Calu3 (cell line): ENCODE measurements around the gene SLC35G3. TPM values are rescaled to one million over a fixed set of nuclear protein-coding genes. Genes with fewer than 3 reads are reported as not detected.

ENCODE experiments used
- BruUV-seq: library from RNA; stranded (reverse); fragments of 400-500 nt; replicated peaks from 2 replicates; lab custom pipeline; 2021; lab: Mats Ljungman, UMichigan
- CTCF ChIA-PET: fragments of 300-600 bp; sonication (Branson Sonifier 250); formaldehyde crosslinking; loops from one replicate; lab custom pipeline; 2022; ENCODE audit warnings: antibody characterized with exemption; lab: Charles Lee
- DNase-seq: peaks from one replicate; pipeline ENCODE4 v3.0.0; 2022
- H3K27ac Mint-ChIP-seq: one replicate; pipeline ENCODE4 v1.8.0; 2022; ENCODE audit warnings: mixed read lengths; ENCODE audit not compliant: unreplicated experiment
- H3K27me3 Mint-ChIP-seq: one replicate; pipeline ENCODE4 v1.8.0; 2022; ENCODE audit warnings: mixed read lengths; ENCODE audit not compliant: unreplicated experiment
- H3K36me3 Mint-ChIP-seq: one replicate; pipeline ENCODE4 v1.8.0; 2022; ENCODE audit warnings: mild to moderate bottlenecking, moderate library complexity, mixed read lengths; ENCODE audit not compliant: insufficient read depth, unreplicated experiment
- H3K4me1 Mint-ChIP-seq: one replicate; pipeline ENCODE4 v1.8.0; 2022; ENCODE audit warnings: mild to moderate bottlenecking, low read depth, mixed read lengths; ENCODE audit not compliant: unreplicated experiment
- H3K4me3 Mint-ChIP-seq: one replicate; pipeline ENCODE4 v1.8.0; 2022; ENCODE audit warnings: mild to moderate bottlenecking, low read depth, moderate library complexity, mixed read lengths; ENCODE audit not compliant: unreplicated experiment
- H3K9me3 Mint-ChIP-seq: one replicate; pipeline ENCODE4 v1.8.0; 2022; ENCODE audit warnings: low read depth, mixed read lengths; ENCODE audit not compliant: unreplicated experiment
- intact Hi-C: fragments of 100-400 bp; cut with micrococcal nuclease; formaldehyde crosslinking; loops from one replicate; pipeline ENCODE4 v1.10.0; 2022; ENCODE audit not compliant: unreplicated experiment
- total RNA-seq: library from RNA; stranded (reverse); gene quantifications from 2 replicates; pipeline ENCODE4 v1.2.3, GENCODE V29; 2022
- TF ChIP-seq, protein P1 (sequence below): fragments of 200-600 bp; IDR thresholded peaks from one replicate; pipeline ENCODE4 v1.8.0; 2022; ENCODE audit warnings: antibody characterized with exemption; ENCODE audit not compliant: unreplicated experiment

Gene SLC35G3
- total RNA-seq, 1 experiment from 2014 or later, result not detected

DNA sequence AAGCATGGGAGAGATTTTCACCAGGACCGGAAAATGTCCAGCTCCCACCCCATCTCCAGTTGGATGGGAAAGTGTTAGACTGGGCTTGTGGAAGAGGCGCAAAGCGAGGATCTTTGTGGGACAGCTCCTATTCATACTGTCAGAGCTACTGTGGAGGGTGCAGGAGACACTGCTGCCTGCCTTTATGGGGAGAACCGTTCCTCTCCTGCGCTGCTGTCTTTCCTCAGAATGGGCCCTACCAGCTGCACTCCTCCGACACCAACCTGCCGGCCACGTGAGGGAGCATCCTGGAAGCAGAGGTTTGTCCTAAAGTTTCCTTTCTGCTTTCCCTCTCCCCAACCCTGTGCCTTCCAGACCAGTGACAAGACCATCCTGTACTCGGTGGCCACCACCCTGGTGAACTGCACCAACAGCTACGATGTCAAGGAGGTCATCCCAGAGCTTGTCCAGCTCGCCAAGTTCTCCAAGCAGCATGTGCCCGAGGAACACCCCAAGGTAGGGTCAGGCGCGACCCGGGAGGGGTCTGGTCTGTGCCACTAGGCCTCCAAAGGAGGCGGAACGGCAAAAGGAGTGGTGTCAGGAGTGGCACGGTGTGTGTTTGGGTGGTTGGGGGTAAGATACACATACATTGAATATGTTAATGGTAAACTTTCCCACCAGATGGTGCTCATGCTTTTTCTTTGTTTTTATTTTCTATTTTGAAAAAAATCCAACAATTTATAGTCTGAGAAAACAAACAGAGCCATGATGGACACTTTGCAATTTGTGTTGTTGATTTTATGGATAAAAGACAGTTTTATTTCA lies 23.0 kb downstream of the SLC35G3 start:
- no peak overlapping the region for H3K4me3 Mint-ChIP-seq
- CTCF ChIA-PET, result interaction anchor here (0.6 to 1.5 kb wide), 5 partner anchors 47 to 578 kb away, joined by 4 to 5 read pairs (median 4); no protein-coding TSS in a partner anchor
- peaks cover 45% of the 10 kb centered on the region for H3K27me3 Mint-ChIP-seq
- H3K9me3 Mint-ChIP-seq, result no peaks in the 10 kb centered on the region
- no peaks in the 10 kb centered on the region for H3K36me3 Mint-ChIP-seq
- no peaks in the 10 kb centered on the region for H3K4me1 Mint-ChIP-seq
- DNase-seq, result no peak
- H3K27ac Mint-ChIP-seq, result no peak overlapping the region
- TF ChIP-seq, protein P1, sequence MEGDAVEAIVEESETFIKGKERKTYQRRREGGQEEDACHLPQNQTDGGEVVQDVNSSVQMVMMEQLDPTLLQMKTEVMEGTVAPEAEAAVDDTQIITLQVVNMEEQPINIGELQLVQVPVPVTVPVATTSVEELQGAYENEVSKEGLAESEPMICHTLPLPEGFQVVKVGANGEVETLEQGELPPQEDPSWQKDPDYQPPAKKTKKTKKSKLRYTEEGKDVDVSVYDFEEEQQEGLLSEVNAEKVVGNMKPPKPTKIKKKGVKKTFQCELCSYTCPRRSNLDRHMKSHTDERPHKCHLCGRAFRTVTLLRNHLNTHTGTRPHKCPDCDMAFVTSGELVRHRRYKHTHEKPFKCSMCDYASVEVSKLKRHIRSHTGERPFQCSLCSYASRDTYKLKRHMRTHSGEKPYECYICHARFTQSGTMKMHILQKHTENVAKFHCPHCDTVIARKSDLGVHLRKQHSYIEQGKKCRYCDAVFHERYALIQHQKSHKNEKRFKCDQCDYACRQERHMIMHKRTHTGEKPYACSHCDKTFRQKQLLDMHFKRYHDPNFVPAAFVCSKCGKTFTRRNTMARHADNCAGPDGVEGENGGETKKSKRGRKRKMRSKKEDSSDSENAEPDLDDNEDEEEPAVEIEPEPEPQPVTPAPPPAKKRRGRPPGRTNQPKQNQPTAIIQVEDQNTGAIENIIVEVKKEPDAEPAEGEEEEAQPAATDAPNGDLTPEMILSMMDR, result no peak
- BruUV-seq, result no TSS peak
- intact Hi-C loops, result loop anchor here (1.0 to 10.0 kb wide), 3 partner anchors 144 to 576 kb away; no protein-coding TSS in a partner anchor

DNA sequence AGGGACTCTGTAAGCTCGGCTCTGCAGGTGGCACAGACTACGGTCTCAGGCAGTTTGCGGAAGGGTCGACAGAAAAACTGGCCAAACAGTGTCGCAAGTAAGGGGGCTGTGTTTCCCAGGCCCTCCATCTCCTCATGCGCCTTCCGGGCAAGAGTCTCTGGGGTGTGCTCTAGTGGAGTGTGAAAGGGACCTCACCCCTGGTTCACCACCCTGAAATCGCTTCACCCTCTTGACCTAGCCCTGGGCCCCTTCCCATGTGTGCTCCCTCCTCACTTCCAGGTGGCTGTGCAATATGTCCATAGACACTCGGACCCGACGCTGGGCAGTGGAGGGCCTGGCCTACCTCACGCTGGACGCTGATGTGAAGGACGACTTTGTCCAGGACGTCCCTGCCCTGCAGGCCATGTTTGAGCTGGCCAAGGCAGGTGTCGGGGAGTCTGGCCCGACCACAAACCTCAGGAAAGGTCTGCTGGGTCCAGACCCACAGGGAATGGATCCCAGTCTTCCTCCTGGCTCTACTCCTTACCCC lies 24.3 kb downstream of the SLC35G3 start:
- H3K9me3 Mint-ChIP-seq, result no peaks in the 10 kb centered on the region
- no peaks in the 10 kb centered on the region for H3K4me1 Mint-ChIP-seq
- CTCF ChIA-PET, result interaction anchor here (0.6 to 1.5 kb wide), 3 partner anchors 364 to 400 kb away, joined by 4 to 5 read pairs (median 4); no protein-coding TSS in a partner anchor
- H3K27ac Mint-ChIP-seq, result no peak overlapping the region
- no peaks in the 10 kb centered on the region for H3K36me3 Mint-ChIP-seq
- no TSS peak for BruUV-seq
- intact Hi-C loops, result loop anchor here (5.0 to 10.0 kb wide), 2 partner anchors 145 to 577 kb away; no protein-coding TSS in a partner anchor
- peaks cover 34% of the 10 kb centered on the region for H3K27me3 Mint-ChIP-seq
- no peak overlapping the region for H3K4me3 Mint-ChIP-seq
- TF ChIP-seq, protein P1, result no peak
- no peak for DNase-seq

DNA sequence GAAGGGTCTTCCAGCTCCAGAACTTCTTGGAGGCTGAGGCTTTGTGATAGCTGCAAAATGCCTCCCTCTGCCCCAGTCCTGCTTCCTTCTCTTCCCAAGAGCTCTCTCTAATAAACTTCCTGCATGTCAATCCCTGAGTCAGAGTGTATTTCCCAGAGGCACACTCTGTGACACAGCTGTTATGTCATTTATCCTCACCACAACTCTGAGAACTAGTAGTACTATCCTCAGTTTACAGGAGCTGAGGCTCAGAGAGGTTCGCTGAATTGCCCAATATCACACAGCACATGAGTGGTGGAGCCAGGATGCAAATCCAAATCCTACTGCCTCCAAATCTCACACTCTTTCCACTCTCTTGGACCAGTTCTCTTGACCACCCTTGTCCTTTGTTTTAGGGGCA lies 26.5 kb downstream of the SLC35G3 start:
- Mint-ChIP-seq H3K27me3 (peaks cover 27% of the 10 kb centered on the region), H3K9me3 (no peaks in the 10 kb centered on the region), H3K36me3 (no peaks in the 10 kb centered on the region), H3K27ac (no peak overlapping the region), H3K4me1 (no peaks in the 10 kb centered on the region), H3K4me3 (no peak overlapping the region)
- BruUV-seq, result no TSS peak
- DNase-seq, result no peak
- TF ChIP-seq, protein P1, result no peak
- CTCF ChIA-PET, result interaction anchor here (0.6 to 1.6 kb wide), 4 partner anchors 13 to 372 kb away, joined by 3 to 4 read pairs (median 4); no protein-coding TSS in a partner anchor
- intact Hi-C loops, result no loop called here

DNA sequence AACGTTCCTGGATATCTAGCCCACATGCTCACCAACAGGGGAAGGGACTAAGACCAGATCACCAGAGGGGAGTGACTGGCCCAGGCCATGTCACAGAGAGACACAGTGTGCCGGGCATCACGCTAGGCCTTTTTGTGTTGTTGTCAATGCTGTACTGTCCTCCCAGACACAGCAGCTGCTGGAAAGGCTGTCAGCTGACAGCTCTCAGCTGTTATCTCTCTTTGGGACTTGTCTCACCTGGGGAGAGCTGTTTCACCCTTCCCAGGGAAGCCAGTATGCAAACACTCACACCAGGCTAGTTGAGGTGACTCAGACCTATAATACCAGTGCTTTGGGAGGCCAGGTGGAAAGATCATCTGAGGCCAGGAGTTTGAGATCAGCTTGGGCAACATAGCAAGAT lies 27.1 kb downstream of the SLC35G3 start:
- CTCF ChIA-PET, result interaction anchor here (0.6 to 1.6 kb wide), 4 partner anchors 12 to 409 kb away, joined by 3 to 4 read pairs (median 3); no protein-coding TSS in a partner anchor
- BruUV-seq, result no TSS peak
- Mint-ChIP-seq H3K27ac (no peak overlapping the region), H3K4me1 (peaks cover 3% of the 10 kb centered on the region), H3K4me3 (no peak overlapping the region), H3K27me3 (peaks cover 27% of the 10 kb centered on the region), H3K36me3 (no peaks in the 10 kb centered on the region), H3K9me3 (no peaks in the 10 kb centered on the region)
- intact Hi-C loops, result no loop called here
- no peak for DNase-seq
- TF ChIP-seq, protein P1, result no peak
